Coronary artery (tissue), 2 donors: ENCODE data around the gene RBBP8NL.

ENCODE experiments used
- DNase-seq: peaks from one replicate; pipeline ENCODE4 v3.0.0-alpha.2; 2017; ENCODE audit warnings: low spot score
- H3K27ac ChIP-seq, 2 donors: fragments of 200-600 bp; sonication (generic); one replicate each; pipeline ENCODE4 v1.5.1; 2016 to 2019
- H3K4me3 ChIP-seq: fragments of 200-600 bp; sonication (generic); 2 replicates; pipeline ENCODE4 v1.5.1; 2016; ENCODE audit warnings: mild to moderate bottlenecking, moderate library complexity
- TF ChIP-seq, protein P1 (sequence below): fragments of 200-600 bp; sonication (generic); IDR thresholded peaks from one replicate; pipeline ENCODE4 v1.5.1; 2019; ENCODE audit warnings: antibody characterized with exemption

RBBP8NL gene

DNA sequence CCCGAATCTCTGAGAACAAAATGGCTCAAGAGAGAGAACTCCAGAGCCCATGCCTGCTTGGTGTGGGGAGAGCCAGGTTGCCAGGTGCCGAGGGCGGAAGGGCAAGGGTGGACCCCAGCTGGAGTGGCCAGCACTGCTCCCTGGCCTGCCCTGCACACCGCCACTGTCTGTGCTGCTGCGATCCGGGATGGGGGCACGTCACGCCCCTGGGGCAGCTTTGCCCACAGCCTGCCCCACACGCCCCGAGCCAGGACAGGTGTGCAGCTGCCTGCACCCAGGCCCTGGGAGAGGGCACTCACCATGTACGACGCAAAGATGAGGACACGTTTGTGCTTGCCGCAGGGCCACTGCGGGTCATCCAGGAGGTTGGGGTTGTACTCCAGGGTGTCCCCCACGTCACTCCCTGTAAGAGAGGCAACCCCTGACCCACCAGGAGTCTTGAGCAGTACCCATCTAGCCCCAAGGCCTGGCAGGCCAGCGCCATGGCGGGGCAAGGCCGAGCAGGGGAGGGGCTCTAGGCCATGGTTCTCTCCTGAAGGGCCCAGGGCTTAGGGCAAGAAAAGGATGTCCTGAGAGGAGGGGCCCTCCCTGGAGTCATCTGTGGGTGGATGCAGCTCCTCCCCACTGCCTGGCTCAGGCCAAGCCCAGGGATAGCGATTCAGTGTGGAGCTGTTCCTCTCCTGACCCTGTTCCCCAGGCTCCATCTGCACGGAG lies 34.6 kb downstream of the RBBP8NL start:
- TF ChIP-seq, protein P1, sequence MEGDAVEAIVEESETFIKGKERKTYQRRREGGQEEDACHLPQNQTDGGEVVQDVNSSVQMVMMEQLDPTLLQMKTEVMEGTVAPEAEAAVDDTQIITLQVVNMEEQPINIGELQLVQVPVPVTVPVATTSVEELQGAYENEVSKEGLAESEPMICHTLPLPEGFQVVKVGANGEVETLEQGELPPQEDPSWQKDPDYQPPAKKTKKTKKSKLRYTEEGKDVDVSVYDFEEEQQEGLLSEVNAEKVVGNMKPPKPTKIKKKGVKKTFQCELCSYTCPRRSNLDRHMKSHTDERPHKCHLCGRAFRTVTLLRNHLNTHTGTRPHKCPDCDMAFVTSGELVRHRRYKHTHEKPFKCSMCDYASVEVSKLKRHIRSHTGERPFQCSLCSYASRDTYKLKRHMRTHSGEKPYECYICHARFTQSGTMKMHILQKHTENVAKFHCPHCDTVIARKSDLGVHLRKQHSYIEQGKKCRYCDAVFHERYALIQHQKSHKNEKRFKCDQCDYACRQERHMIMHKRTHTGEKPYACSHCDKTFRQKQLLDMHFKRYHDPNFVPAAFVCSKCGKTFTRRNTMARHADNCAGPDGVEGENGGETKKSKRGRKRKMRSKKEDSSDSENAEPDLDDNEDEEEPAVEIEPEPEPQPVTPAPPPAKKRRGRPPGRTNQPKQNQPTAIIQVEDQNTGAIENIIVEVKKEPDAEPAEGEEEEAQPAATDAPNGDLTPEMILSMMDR = no peak
- H3K4me3 ChIP-seq = no peak overlapping the region
- no peak overlapping the region for H3K27ac ChIP-seq
- DNase-seq = no peak

DNA sequence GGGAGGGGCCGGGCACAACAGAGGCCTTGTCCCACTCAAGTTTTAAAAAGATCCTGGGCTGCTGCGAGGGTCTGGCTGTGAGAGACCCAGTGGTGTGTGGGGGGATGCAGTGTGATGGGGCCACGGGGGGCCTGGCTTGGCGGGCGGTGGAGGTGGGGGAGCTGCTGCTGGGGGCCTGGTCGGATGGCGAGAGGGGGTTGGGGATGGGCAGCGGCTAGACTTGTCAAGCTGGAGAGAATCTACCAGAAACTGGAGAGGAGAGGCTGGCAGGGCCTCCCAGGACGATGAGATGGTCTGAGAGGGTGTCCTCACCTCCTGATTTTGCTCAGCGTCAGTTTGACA lies 35.3 kb downstream of the RBBP8NL start:
- DNase-seq = no peak
- TF ChIP-seq, protein P1 = no peak
- H3K4me3 ChIP-seq = no peak overlapping the region
- no peak overlapping the region for H3K27ac ChIP-seq

DNA sequence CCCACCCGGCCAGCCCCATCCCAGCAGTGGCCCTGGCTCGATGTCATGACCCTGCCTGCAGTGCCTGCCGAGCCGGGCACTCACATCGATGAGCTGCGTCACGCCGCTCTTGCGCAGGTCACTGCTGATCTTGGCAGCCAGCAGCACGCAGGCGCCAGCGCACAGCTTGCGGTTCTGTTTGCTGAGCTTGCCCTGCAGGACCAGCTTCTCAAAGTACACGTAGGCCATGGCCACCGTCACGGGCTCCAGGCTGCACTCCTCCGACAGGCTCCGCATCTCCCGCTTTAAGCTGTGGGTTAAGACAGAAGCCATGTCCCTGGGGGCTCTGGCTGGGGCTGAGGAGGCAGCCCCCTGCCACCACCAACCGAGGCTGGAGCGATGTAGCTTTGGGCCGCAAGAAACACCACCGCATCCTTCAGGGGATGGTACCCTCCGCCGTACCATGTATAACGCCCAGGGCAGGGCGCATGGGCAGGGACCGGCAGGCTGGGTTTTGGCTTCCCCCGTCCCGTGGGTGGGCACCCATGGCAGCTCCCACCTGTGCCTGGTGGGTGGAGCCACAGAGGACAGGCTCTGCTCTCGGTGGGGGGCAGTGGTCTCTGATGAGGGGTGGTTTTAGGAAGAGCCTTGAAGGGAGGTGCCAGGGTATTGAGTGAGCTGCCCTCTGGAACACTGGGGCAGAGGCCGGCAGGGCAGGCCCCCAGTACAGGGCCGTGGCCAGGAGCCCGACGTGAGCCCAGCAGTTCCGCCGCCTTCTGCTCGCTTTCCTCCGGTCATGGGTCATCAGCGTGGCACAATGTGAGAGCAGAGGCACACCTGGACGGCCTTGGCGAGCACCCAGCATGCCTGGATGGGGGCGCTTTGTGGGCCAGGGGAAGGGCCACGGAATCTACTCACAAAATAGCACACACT lies 35.9 kb downstream of the RBBP8NL start:
- TF ChIP-seq, protein P1 = no peak
- no peak overlapping the region for H3K4me3 ChIP-seq
- DNase-seq = no peak
- H3K27ac ChIP-seq = no peak overlapping the region

DNA sequence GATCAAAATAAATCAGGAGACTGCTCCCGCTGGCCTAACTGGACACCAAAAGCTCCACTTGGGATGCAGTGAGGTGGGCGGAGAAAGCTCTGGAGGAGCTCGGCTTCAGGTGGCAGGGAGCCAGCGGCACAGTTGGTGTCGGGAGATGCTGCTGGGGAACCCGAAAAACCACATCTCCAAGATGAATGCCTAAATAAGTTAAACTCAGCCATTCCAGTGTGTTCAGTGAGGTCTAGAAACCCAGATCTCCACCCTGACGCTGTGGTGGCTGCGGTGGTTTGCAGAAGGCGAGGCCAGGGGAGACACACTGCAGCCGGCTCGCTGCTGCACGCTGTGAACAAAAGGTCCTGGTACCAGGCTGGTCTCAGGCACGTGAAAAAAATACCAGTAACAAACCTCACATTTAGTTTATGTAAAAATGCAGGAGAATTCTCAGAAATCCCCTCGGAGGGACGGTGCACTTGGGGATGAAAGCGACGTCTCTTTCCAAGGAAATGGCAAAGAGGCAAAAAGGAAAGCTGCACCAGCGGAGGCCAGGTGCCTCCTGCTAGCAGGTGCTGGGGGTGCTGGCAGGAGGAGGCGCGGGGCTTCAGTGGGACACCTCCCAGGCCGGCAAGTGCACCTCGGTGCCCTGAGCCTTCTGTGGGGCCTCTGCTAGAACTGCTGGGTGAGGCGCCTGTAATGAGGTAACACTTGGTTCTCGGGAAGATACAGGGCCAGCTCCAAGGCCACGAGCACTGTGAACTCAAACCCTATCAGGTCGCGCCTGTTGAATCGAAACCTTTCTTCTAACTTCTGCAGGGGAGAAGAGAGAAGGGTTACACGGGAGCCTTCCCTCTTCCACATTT lies 36.8 kb downstream of the RBBP8NL start:
- no peak overlapping the region for H3K27ac ChIP-seq

DNA sequence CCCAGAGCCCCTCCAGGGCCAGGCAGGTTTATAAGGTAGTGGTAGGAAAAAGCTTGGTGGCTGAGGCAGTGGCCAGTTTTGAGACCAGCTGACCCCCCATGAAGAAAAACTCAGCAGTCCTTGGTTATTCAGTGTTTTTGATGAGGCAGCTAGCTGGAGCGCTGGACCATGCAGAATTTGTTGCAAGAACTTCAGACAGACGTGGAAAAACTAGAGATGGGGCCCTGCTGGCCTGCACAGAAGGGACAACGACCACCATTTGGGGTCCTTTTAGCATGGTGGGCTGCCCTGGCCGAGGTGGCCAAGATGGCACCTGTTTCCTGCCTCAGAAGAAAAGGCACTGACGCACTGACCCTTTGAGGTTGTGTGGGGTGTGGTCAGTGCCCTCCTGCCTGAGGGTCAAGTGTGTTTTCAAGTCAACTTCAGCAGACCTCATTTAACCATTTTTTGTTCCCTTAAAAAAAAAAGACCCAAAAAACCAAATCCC lies 37.7 kb downstream of the RBBP8NL start:
- TF ChIP-seq, protein P1 = no peak
- no peak overlapping the region for H3K4me3 ChIP-seq
- no peak overlapping the region for H3K27ac ChIP-seq
- DNase-seq = no peak

More for the DNA sequence above, 36.8 kb downstream of the RBBP8NL start:
- H3K4me3 ChIP-seq = no peak overlapping the region
- TF ChIP-seq, protein P1 = no peak
- DNase-seq = no peak

DNA sequence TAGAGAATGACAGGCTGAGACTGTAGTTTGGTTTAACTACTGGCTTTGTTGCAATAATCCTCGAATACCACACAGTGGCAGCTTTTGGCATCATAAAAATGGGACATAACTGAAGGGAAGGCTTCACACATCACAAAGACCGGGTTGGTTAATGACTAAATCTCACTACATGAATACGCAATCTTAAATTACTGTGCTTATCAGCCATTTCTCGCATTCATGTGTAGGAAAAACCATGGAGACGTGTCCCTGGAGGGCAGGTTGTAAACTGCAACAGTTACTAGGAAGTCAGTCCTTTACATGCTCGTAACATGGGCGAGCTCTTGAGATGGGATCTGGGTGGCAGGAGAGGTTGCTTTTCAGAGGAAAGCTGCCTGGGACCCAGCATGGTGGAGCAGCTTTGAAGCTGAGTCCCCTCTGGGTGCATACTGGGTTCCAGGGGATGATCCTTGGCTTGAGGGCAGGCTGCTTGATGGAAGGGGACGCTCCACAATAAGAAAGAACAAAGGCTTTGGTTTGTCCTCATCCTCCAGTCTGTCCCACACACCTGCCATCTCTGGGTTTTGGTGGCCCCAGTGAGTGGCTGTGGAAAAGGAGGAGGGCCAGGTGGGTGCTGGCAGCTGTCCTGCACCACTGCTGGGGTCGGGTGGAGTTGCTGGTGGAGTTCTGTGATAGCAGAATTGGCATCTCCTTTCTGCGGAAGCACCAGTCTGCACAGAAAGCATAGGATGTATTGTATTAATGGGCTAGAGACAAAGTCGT lies 38.3 kb downstream of the RBBP8NL start:
- no peak overlapping the region for H3K4me3 ChIP-seq
- DNase-seq = no peak
- TF ChIP-seq, protein P1 = no peak
- H3K27ac ChIP-seq = no peak overlapping the region
